Small intestine (tissue), 7 donors: ENCODE data around the gene FABP6. TPM values are rescaled to one million over a fixed set of nuclear protein-coding genes. Genes with fewer than 3 reads are reported as not detected.
"Not testable (repeated sequence)": the region's sequence is repeated elsewhere in the genome, so short reads cannot be mapped to it uniquely, and the experiment has no call there.

Source experiments
- DNase-seq, 2 donors: peaks; one replicate each; pipeline versions ENCODE4 v3.0.0 to v3.0.0-alpha.2; 2013
- FAIRE-seq: peaks from 2 replicates; lab custom pipeline; 2012; peaks lifted over from hg19 to GRCh38; lab: Jason Lieb, UNC
- H3K27ac ChIP-seq, 3 donors: one replicate each; pipeline ENCODE4 v1.5.1; 2013; ENCODE audit warnings: low read length in 2 of 3, mild to moderate bottlenecking in 2 of 3, control low read depth in 1 of 3, inconsistent platforms in 1 of 3, low read depth in 1 of 3, moderate library complexity in 1 of 3
- H3K27me3 ChIP-seq, 3 donors: one replicate each; pipeline ENCODE4 v1.6.1; 2013; ENCODE audit warnings: low read length in 3 of 3, inconsistent platforms in 1 of 3; ENCODE audit not compliant: control insufficient read depth in 3 of 3, insufficient read depth in 3 of 3
- H3K36me3 ChIP-seq, 3 donors: one replicate each; pipeline ENCODE4 v1.6.1; 2013; ENCODE audit warnings: low read length in 3 of 3, inconsistent platforms in 1 of 3, low read depth in 1 of 3, mild to moderate bottlenecking in 1 of 3, moderate library complexity in 1 of 3; ENCODE audit not compliant: control insufficient read depth in 3 of 3, insufficient read depth in 2 of 3
- H3K4me1 ChIP-seq, 3 donors: one replicate each; pipeline ENCODE4 v1.6.1; 2013; ENCODE audit warnings: low read length in 2 of 3, inconsistent platforms in 1 of 3, low read depth in 1 of 3, mild to moderate bottlenecking in 1 of 3, moderate library complexity in 1 of 3; ENCODE audit not compliant: control insufficient read depth in 3 of 3, insufficient read depth in 2 of 3
- H3K4me3 ChIP-seq, 3 donors: one replicate each; pipeline ENCODE4 v1.5.1; 2013; ENCODE audit warnings: low read length in 3 of 3, control low read depth in 1 of 3, inconsistent platforms in 1 of 3, low read depth in 1 of 3, mild to moderate bottlenecking in 1 of 3, moderate library complexity in 1 of 3
- H3K9me3 ChIP-seq, 2 donors: one replicate each; pipeline ENCODE4 v1.6.1; 2013; ENCODE audit warnings: low read depth in 1 of 2, low read length in 1 of 2; ENCODE audit not compliant: control insufficient read depth in 2 of 2, insufficient read depth in 1 of 2
- WGBS, 3 donors: extraction: QIAGEN DNeasy Blood & Tissue Kit; methylation state at CpG; one replicate each; pipeline ENCODE4 v1.1.7; 2013; 5-methylcytosine and 5-hydroxymethylcytosine counted together
- polyA plus RNA-seq, 4 donors: library from polyadenylated mRNA; stranded (reverse) in 3 of 4; unstranded in 1 of 4; fragments of 200-250 nt in 3 of 4; fragments of 120-200 nt in 1 of 4; gene quantifications; one replicate each; pipeline versions ENCODE4 v1.2.1 to v1.2.3, GENCODE V29; 2013
- donor health status: healthy with polysubstance abuse.
- donor health status: control.
- donor health status: control.
- donor health status: Bipolar disorder and iron deficiency.
- donor health status: healthy.

Gene FABP6
- polyA plus RNA-seq, 4 donors: 1.5 to 201 TPM; not detected in 2

DNA sequence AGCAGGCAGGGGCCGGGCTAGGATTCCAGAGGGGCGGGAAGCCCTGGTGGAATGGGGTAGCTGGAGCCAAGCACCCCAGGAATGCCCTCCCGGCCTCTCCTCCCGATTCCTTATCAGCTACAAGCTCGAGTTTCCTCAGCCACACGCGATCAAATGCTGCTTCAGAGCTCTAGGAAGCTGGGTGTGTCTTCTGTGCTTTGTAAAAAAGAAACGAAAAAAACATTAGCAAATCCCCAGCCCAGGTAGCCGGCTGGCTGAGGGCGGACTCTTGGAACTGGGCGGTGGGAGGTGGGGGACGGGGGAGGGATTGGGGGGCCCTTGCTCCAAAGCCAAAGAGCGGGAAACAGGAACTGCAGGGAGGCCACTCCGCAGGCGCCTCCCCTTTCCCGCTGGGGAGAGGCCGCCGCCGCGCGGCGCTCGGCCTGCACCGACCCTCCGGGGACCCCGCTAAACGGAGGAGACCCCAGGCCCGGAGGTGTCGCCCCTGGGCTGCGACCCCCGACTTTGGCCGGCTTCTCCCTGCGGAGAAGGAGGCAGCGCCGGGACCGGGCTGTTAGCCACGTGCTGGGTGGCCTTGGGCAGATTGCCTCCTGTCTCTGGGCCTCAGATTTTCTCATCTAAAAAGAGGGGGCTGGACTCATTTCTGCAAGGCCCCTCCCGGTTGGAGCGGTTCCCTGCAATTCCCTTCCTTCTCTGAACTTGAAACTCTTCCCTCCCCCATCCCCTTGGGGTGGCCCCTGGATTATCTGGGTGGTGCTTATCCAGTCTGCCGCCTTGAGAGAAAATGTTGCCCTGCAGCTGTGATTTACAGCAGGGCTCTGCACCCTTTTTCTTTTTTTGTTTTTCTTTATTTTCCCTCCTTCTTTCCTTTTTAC is 40.9 kb upstream of the FABP6 start:
- no peaks in the 10 kb centered on the region for H3K36me3 ChIP-seq
- H3K27ac ChIP-seq: peak overlapping the region in 2 of 3 donors; percentile 81 to 95
- DNase-seq (peak; percentile 79 to 93), FAIRE-seq (no peak)
- H3K27me3 ChIP-seq: no peaks in the 10 kb centered on the region
- peaks cover 0 to 9% (median 0%) of the 10 kb centered on the region in 3 donors for H3K4me1 ChIP-seq
- WGBS, 3 donors: 2 to 4% (median 3%) methylated on average over 21 to 40 of the region's 40 CpGs
- H3K9me3 ChIP-seq: peaks cover 0 to 14% of the 10 kb centered on the region in 2 donors
- peak overlapping the region; percentile 25 to 51 (median 43) for H3K4me3 ChIP-seq

DNA sequence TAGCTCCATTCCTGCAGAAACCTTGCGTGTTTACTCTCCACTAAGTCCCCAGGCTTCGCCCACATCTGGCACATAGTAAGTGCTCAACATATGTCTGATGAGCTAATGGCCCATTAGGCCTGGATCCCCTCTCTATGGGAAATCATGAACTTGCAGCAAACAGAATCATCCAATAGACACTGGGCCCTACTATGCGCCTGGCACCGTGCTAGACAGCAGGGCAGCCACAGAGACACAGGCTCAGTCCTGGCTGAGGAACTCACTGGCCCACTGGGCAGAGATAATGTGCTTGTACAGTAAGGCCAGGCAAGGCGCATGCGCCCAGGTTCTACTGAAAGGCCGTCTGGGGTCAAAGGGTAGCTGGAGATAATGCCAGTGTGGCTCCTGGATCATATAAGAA is 36.9 kb upstream of the FABP6 start:
- Histone ChIP-seq H3K4me3 (no peak overlapping the region), H3K27me3 (no peaks in the 10 kb centered on the region), H3K27ac (no peak overlapping the region), H3K36me3 (no peaks in the 10 kb centered on the region), H3K4me1 (peaks cover 0 to 15% (median 0%) of the 10 kb centered on the region in 3 donors), H3K9me3 (no peaks in the 10 kb centered on the region)
- FAIRE-seq (no peak), DNase-seq (peak in 1 of 2 donors; percentile 18)
- 85 to 93% (median 86%) methylated on average over 7 of the region's 7 CpGs for WGBS, 3 donors

DNA sequence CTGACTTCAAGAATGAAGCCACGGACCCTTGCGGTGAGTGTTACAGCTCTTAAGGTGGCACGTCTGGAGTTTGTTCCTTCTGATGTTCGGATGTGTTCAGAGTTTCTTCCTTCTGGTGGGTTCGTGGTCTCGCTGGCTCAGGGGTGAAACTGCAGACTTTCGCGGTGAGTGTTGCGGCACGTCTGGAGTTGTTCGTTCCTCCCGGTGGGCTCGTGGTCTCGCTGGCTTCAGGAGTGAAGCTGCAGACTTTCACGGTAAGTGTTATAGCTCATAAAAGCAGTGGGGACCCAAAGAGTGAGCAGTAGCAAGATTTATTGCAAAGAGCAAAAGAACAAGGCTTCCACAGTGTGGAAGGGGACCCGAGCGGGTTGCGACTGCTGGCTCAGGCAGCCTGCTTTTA is 36.2 kb upstream of the FABP6 start:
- H3K4me1 ChIP-seq: peaks cover 0 to 18% (median 0%) of the 10 kb centered on the region in 3 donors
- not testable (repeated sequence) for H3K36me3 ChIP-seq, H3K4me3 ChIP-seq, H3K27me3 ChIP-seq, FAIRE-seq, H3K9me3 ChIP-seq, DNase-seq, H3K27ac ChIP-seq
- WGBS, 3 donors: 75 to 92% (median 76%) methylated on average over 15 to 18 of the region's 18 CpGs

DNA sequence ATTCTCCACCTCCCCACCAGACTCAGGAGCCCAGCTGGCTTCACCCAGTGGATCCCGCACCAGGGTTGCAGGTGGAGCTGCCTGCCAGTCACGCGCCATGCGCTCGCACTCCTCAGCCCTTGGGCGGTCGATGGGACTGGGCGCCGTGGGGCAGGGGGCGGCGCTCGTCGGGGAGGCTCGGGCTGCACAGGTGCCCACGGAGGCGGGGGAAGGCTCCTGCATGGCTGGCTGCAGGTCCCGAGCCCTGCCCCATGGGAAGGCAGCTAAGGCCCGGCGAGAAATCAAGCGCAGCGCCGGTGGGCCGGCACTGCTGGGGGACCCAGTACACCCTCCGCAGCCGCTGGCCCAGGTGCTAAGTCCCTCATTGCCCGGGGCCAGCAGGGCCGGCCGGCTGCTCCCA is 35.5 kb upstream of the FABP6 start:
- not testable (repeated sequence) for DNase-seq, H3K36me3 ChIP-seq, H3K9me3 ChIP-seq, H3K4me3 ChIP-seq, H3K27ac ChIP-seq, FAIRE-seq, H3K27me3 ChIP-seq
- WGBS, 3 donors: 95 to 99% (median 97%) methylated on average over 13 to 28 of the region's 28 CpGs
- H3K4me1 ChIP-seq: peaks cover 0 to 24% (median 0%) of the 10 kb centered on the region in 3 donors

DNA sequence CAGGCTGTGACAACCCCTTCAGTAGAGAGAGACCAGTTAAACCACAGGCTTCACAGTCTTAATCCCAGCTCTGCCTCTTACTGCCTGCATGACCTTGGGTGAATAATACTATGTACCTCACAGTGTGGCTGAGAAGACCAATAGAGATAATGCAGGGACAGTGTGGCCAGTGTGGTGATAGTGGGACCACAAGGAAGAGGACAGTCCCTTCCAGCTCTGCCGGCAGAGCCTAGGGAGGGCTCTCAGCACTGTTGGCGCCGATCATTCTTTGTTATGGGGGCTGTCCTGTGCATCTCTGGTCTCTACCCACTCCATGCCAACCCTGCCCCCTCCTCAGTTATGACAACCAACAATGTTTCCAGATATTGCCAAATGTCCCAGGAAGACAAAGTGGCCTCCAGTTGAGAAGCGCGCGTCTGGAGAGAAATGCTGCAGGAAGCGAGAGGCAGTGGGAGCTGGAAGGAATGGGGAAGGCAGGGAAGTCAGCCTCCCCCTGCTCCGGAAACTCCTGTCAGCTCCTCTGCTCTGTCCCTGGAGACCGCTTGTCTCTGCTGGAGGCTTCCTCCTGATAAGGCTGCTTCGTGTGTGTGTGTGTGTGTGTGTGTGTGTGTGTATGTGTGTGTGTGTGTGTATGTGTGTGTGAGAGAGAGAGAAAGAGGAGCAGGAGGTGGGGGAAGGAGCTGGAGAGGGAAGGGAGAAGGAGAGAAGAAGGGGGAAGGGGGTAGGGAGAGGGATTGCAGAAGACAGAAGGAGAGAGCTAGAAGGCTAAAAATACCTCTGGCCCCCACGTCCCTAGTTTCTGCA is 31.8 kb upstream of the FABP6 start:
- no peak for FAIRE-seq

DNA sequence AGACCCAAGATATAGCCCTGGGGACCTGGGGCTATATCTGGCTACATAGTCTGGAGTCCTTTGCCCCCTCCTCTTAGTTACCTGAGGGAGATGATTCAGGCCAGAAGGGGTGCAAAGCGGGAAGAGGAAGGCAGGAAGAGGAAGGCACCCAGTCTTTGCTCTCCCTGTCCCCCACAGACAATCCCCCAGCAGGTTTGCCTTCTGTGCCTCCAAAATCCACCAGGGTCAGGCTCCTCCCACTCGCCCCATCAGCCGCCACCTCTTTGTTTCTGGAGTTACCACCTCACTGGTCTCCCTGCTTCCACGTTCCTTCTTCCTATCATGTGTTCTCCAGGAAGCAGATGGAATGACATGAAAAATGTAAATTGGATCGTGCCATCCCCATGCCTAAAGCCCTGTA is 31.2 kb upstream of the FABP6 start:
- FAIRE-seq (no peak), DNase-seq (no peak)
- peaks cover 0 to 29% (median 0%) of the 10 kb centered on the region in 3 donors for H3K4me1 ChIP-seq
- no peaks in the 10 kb centered on the region for H3K9me3 ChIP-seq
- 67 to 83% (median 74%) methylated on average over 4 to 5 of the region's 5 CpGs for WGBS, 3 donors
- H3K36me3 ChIP-seq: no peaks in the 10 kb centered on the region
- no peak overlapping the region for H3K4me3 ChIP-seq
- no peak overlapping the region for H3K27ac ChIP-seq
- H3K27me3 ChIP-seq: no peaks in the 10 kb centered on the region

More for the DNA sequence above, 31.8 kb upstream of the FABP6 start:
- Histone ChIP-seq H3K27ac (no peak overlapping the region), H3K27me3 (no peaks in the 10 kb centered on the region), H3K4me1 (peaks cover 0 to 29% (median 0%) of the 10 kb centered on the region in 3 donors), H3K9me3 (no peaks in the 10 kb centered on the region), H3K4me3 (no peak overlapping the region), H3K36me3 (no peaks in the 10 kb centered on the region)
- 42 to 71% (median 69%) methylated on average over 11 of the region's 11 CpGs for WGBS, 3 donors
- peak in 1 of 2 donors; percentile 49 for DNase-seq

DNA sequence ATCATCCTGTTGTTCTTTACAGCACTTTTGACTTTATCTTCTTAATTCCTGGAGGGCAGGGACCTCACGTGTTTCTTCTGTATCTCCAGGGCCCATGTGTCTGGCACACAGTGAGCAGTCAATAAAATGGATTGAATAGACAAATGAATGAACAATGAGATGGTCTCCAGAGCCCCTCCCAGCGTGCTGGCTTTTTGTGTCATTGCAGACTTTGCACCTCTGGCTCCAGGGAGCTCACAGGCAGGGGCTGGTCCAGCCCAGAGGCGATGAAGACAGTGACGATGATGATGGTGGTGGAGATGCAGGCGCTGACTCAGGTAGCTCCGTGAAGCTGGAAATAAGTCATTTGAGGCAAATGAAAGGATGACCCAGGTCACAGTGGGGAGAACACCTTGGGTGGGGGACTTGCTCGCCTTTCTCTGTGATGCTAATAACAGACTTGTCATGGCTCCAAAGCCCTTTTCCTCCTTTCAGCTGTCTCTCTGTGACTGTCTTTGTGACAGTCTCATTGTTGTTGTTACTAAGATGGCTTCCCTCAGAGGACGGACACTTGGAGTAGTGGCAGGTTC is 30.4 kb upstream of the FABP6 start:
- Histone ChIP-seq H3K27ac (no peak overlapping the region), H3K4me1 (peaks cover 0 to 29% (median 0%) of the 10 kb centered on the region in 3 donors), H3K4me3 (peak overlapping the region in 1 of 3 donors; percentile 34), H3K27me3 (no peaks in the 10 kb centered on the region), H3K9me3 (no peaks in the 10 kb centered on the region), H3K36me3 (no peaks in the 10 kb centered on the region)
- no peak for DNase-seq
- no peak for FAIRE-seq
- WGBS, 3 donors: 33 to 50% (median 36%) methylated on average over 8 of the region's 8 CpGs

DNA sequence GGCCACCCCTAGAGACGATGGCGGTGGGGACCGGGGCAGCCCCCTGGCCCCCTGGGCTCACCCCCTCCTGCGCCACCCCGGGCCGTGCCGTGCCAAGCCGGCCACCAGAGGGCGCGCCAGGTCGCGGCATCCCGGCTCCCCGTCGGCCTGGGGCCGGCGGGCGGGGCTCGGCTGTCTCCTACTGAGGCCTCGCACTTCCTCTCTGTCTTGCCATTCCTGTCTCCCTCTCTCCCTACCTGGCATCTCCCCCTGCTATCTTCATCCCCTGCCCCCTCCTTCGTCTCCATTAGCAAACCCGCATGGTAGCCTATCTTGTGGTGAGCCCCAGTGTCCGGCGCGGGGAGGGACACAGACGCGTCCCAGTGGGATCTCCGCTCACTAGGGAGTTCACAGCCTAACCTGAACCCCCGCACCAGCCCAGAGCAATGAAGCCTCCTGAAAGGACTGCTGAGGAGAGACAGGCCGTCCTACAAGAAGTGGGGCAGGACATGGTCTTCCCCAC is 29.8 kb upstream of the FABP6 start:
- H3K36me3 ChIP-seq: no peaks in the 10 kb centered on the region
- H3K27me3 ChIP-seq: no peaks in the 10 kb centered on the region
- H3K9me3 ChIP-seq: no peaks in the 10 kb centered on the region
- H3K27ac ChIP-seq: no peak overlapping the region
- WGBS, 3 donors: 3 to 9% (median 8%) methylated on average over 14 to 30 of the region's 30 CpGs
- peaks cover 0 to 29% (median 0%) of the 10 kb centered on the region in 3 donors for H3K4me1 ChIP-seq
- FAIRE-seq: no peak
- peak overlapping the region in 2 of 3 donors; percentile 33 to 34 for H3K4me3 ChIP-seq
- DNase-seq: peak; percentile 65 to 88
